DOHH2 (cell line): ENCODE results near the gene RAB28.

Experiments used
- H3F3A ChIP-seq: fragments of 200-600 bp; sonication (generic), shearing (Covaris generic); 2 replicates; pipeline ENCODE4 v1.6.0; 2016; ENCODE audit warnings: antibody characterized with exemption, mild to moderate bottlenecking; ENCODE audit not compliant: control insufficient read depth, insufficient read depth
- H3K27ac ChIP-seq: fragments of 200-600 bp; sonication (generic); 2 replicates; pipeline ENCODE4 v1.5.1; 2014; ENCODE audit warnings: low read depth, mild to moderate bottlenecking, low read length, moderate library complexity
- H3K27me3 ChIP-seq: fragments of 200-600 bp; sonication (generic); 2 replicates; pipeline ENCODE4 v1.6.1; 2014; ENCODE audit warnings: mild to moderate bottlenecking, low read length, mixed read lengths; ENCODE audit not compliant: control insufficient read depth
- H3K36me3 ChIP-seq: fragments of 200-600 bp; sonication (generic); 2 replicates; pipeline ENCODE4 v1.6.1; 2014; ENCODE audit warnings: mild to moderate bottlenecking, low read length, moderate library complexity, mixed read lengths; ENCODE audit not compliant: control insufficient read depth
- H3K4me1 ChIP-seq: fragments of 200-600 bp; sonication (generic); 2 replicates; pipeline ENCODE4 v1.6.1; 2014; ENCODE audit warnings: mild to moderate bottlenecking, low read length, mixed read lengths; ENCODE audit not compliant: control insufficient read depth
- H3K4me2 ChIP-seq: fragments of 200-600 bp; sonication (generic); 2 replicates; pipeline ENCODE4 v1.6.0; 2014; ENCODE audit warnings: mild to moderate bottlenecking, low read length, moderate library complexity
- H3K4me3 ChIP-seq: fragments of 200-600 bp; sonication (generic); 2 replicates; pipeline ENCODE4 v1.5.1; 2014; ENCODE audit warnings: mild to moderate bottlenecking, low read length, mixed read lengths
- H3K79me2 ChIP-seq: fragments of 200-600 bp; sonication (generic); 2 replicates; pipeline ENCODE4 v1.6.1; 2014; ENCODE audit warnings: mild to moderate bottlenecking, low read length, mixed read lengths; ENCODE audit not compliant: control insufficient read depth
- H3K9me2 ChIP-seq: fragments of 200-600 bp; sonication (generic); replicated peaks from 2 replicates; pipeline ENCODE4 v1.6.1; 2014; ENCODE audit warnings: mild to moderate bottlenecking, low read length, mixed read lengths; ENCODE audit not compliant: control insufficient read depth
- H3K9me3 ChIP-seq: fragments of 200-600 bp; sonication (generic); 2 replicates; pipeline ENCODE4 v1.6.1; 2014; ENCODE audit warnings: antibody characterized with exemption, low read length, mixed read lengths; ENCODE audit not compliant: control insufficient read depth, insufficient read depth
- H4K20me1 ChIP-seq: fragments of 200-600 bp; sonication (generic); 2 replicates; pipeline ENCODE4 v1.6.0; 2014; ENCODE audit warnings: low read depth, mild to moderate bottlenecking, antibody characterized with exemption, low read length, moderate library complexity; ENCODE audit not compliant: control insufficient read depth, insufficient read depth
- EZH2phosphoT487 ChIP-seq: fragments of 200-600 bp; sonication (generic); IDR thresholded peaks from 2 replicates; pipeline ENCODE4 v1.6.1; 2017; ENCODE audit warnings: borderline replicate concordance, mild to moderate bottlenecking, antibody characterized with exemption, low read length, moderate library complexity, mixed read lengths
- TF ChIP-seq, protein P1 (sequence below): fragments of 200-600 bp; sonication (generic); IDR thresholded peaks from one replicate; pipeline ENCODE4 v1.5.1; 2014; ENCODE audit warnings: antibody characterized with exemption, mild to moderate bottlenecking, low read depth, low read length; ENCODE audit not compliant: poor library complexity, severe bottlenecking

Gene RAB28

DNA sequence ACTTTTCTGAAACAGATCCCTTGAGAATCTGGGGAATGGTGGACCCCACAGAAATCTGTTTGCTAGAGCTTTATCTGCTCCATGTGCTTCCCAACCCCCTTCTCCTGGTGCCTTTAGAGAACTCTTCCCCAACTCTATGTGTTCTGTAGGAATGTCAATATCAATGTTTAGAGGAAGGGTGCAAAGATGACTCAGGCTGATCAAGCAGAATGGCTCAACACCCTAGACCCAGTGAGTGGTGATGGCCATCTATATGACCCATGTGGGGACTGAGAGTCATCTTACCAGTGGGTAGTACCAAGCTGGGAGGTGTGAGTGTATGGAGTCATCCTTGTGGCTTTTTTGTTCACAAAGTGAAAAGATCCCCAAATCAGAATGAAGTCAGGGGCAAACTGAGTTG, 143.5 kb downstream of the RAB28 start:
- no peak overlapping the region for H3K4me3 ChIP-seq
- H3K4me1 ChIP-seq = no peaks in the 10 kb centered on the region
- H3K9me3 ChIP-seq = no peaks in the 10 kb centered on the region
- H3K79me2 ChIP-seq = no peaks in the 10 kb centered on the region
- H4K20me1 ChIP-seq = no peaks in the 10 kb centered on the region
- no peak overlapping the region for H3K4me2 ChIP-seq
- H3F3A ChIP-seq = no peaks in the 10 kb centered on the region
- no peaks in the 10 kb centered on the region for H3K27me3 ChIP-seq
- TF ChIP-seq EZH2phosphoT487 = no peak
- TF ChIP-seq, protein P1, sequence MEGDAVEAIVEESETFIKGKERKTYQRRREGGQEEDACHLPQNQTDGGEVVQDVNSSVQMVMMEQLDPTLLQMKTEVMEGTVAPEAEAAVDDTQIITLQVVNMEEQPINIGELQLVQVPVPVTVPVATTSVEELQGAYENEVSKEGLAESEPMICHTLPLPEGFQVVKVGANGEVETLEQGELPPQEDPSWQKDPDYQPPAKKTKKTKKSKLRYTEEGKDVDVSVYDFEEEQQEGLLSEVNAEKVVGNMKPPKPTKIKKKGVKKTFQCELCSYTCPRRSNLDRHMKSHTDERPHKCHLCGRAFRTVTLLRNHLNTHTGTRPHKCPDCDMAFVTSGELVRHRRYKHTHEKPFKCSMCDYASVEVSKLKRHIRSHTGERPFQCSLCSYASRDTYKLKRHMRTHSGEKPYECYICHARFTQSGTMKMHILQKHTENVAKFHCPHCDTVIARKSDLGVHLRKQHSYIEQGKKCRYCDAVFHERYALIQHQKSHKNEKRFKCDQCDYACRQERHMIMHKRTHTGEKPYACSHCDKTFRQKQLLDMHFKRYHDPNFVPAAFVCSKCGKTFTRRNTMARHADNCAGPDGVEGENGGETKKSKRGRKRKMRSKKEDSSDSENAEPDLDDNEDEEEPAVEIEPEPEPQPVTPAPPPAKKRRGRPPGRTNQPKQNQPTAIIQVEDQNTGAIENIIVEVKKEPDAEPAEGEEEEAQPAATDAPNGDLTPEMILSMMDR = no peak
- H3K36me3 ChIP-seq = no peaks in the 10 kb centered on the region
- no peak overlapping the region for H3K27ac ChIP-seq
- no peaks in the 10 kb centered on the region for H3K9me2 ChIP-seq

DNA sequence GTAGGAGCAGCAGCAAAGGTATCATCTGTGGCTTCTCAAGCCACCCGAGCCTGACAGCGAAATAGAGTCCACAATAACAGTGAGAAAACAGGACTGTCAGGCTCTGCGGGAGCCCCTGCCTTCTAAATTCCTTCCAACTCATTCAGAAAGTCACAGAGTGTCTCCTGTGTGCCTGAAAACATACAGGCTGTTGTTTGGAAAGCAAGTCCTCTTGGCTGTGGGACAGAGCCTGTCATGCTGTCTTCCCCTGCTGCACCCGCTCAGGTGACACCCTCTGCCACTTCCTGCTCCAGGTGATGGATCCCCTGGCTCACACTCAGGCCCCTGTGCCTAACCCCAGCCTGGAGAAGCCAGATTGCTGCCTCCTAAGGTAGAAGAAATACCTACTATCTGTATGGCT, 152.3 kb downstream of the RAB28 start:
- H3K27ac ChIP-seq = no peak overlapping the region
- no peaks in the 10 kb centered on the region for H3K27me3 ChIP-seq
- TF ChIP-seq, protein P1 = no peak
- TF ChIP-seq EZH2phosphoT487 = no peak
- no peaks in the 10 kb centered on the region for H3K9me2 ChIP-seq
- H4K20me1 ChIP-seq = no peaks in the 10 kb centered on the region
- no peak overlapping the region for H3K4me2 ChIP-seq
- no peaks in the 10 kb centered on the region for H3F3A ChIP-seq
- no peaks in the 10 kb centered on the region for H3K9me3 ChIP-seq
- H3K36me3 ChIP-seq = no peaks in the 10 kb centered on the region
- no peaks in the 10 kb centered on the region for H3K79me2 ChIP-seq
- no peak overlapping the region for H3K4me3 ChIP-seq
- H3K4me1 ChIP-seq = no peaks in the 10 kb centered on the region

DNA sequence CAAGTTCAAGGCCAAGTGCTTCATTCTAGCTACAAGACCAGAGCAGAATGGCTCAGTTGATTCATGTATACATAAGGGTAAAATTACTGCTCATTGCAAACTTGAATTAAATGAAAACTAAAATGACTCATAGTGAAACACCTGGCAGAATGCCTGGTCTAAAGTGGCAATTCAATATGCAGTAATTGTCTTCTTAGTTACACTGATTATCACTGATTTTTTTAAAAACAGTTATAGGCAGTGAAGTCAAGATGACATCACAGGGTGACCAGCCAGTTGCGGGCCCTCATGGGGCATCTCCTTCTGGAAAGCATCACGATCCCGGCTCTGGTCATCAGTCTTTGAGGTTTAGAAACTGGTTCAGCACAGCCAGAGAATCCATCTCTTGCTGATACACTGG, 154.2 kb downstream of the RAB28 start:
- Histone ChIP-seq H3K9me3 (no peaks in the 10 kb centered on the region), H3K4me3 (no peak overlapping the region), H3F3A (no peaks in the 10 kb centered on the region), H3K9me2 (no peaks in the 10 kb centered on the region), H3K79me2 (no peaks in the 10 kb centered on the region), H3K4me2 (no peak overlapping the region), H3K36me3 (no peaks in the 10 kb centered on the region), H3K4me1 (no peaks in the 10 kb centered on the region), H3K27me3 (no peaks in the 10 kb centered on the region), H3K27ac (no peak overlapping the region), H4K20me1 (no peaks in the 10 kb centered on the region)
- TF ChIP-seq, protein P1 = no peak
- TF ChIP-seq EZH2phosphoT487 = no peak
